Gastroesophageal sphincter (tissue), 4 donors: ENCODE measurements around the gene CCDC92B. TPM values are rescaled to one million over a fixed set of nuclear protein-coding genes. Genes with fewer than 3 reads are reported as not detected.

Source experiments
- ATAC-seq: fragments of 150-250 bp; one replicate; pipeline ENCODE4 v1.9.1; 2016; ENCODE audit warnings: mild to moderate bottlenecking, moderate library complexity
- H3K27ac ChIP-seq, 4 donors: fragments of 200-600 bp; sonication (generic) in 3 of 4; 1 replicate in 3 of 4; 2 replicates in 1 of 4; pipeline ENCODE4 v1.5.1; 2016 to 2019
- H3K27me3 ChIP-seq: fragments of 200-600 bp; sonication (generic); one replicate; pipeline ENCODE4 v1.5.1; 2019
- H3K36me3 ChIP-seq, 2 donors: fragments of 200-600 bp; sonication (generic); one replicate each; pipeline ENCODE4 v1.5.1; 2019; ENCODE audit warnings: control low read depth in 1 of 2
- H3K4me1 ChIP-seq, 3 donors: fragments of 200-600 bp; sonication (generic); 1 replicate in 2 of 3; 2 replicates in 1 of 3; pipeline ENCODE4 v1.5.1; 2016 to 2019; ENCODE audit warnings: control low read depth in 2 of 3
- H3K4me3 ChIP-seq, 2 donors: fragments of 200-600 bp; sonication (generic); one replicate each; pipeline ENCODE4 v1.5.1; 2019; ENCODE audit warnings: mild to moderate bottlenecking in 1 of 2, moderate library complexity in 1 of 2
- H3K9me3 ChIP-seq, 3 donors: fragments of 200-600 bp; sonication (generic); one replicate each; pipeline ENCODE4 v1.5.1; 2017 to 2019; ENCODE audit warnings: control low read depth in 2 of 3
- CTCF ChIP-seq, 4 experiments: fragments of 200-600 bp in 2 of 4; fragments of 450-650 bp in 2 of 4; sonication (generic) in 1 of 4; IDR thresholded peaks; one replicate each; pipeline ENCODE4 v1.5.1; 2017 to 2019; ENCODE audit warnings: antibody characterized with exemption in 4 of 4, mild to moderate bottlenecking in 2 of 4, moderate library complexity in 2 of 4
- EP300 ChIP-seq: sonication (generic); formaldehyde crosslinking; IDR thresholded peaks from one replicate; pipeline ENCODE4 v1.6.1; 2017; ENCODE audit warnings: antibody characterized with exemption, mild to moderate bottlenecking
- POLR2A ChIP-seq, 2 donors: fragments of 450-650 bp; IDR thresholded peaks; one replicate each; pipeline ENCODE4 v1.6.1; 2017; ENCODE audit warnings: antibody characterized with exemption in 2 of 2, mild to moderate bottlenecking in 2 of 2, moderate library complexity in 1 of 2
- POLR2AphosphoS5 ChIP-seq: sonication (generic); formaldehyde crosslinking; IDR thresholded peaks from one replicate; pipeline ENCODE4 v1.6.1; 2017; ENCODE audit warnings: antibody characterized with exemption
- WGBS, 2 donors: methylation state at CpG; one replicate each; pipeline ENCODE4 v1.1.5; 2018; ENCODE audit warnings: low coverage in 1 of 2; 5-methylcytosine and 5-hydroxymethylcytosine counted together
- total RNA-seq, 4 donors: library from RNA; depleted of rRNA; stranded (reverse); fragments of >200 nt; gene quantifications; one replicate each; pipeline ENCODE4 v1.1.0, GENCODE V29; 2016

The CCDC92B gene
- total RNA-seq, result under 1 TPM in 1 of 4 donors, not detected in 3; 0.08 TPM

- Histone ChIP-seq H3K36me3 (no peaks in the 10 kb centered on the region), H3K4me3 (peak within 1 kb of the TSS in 1 of 2 donors; percentile 28), H3K27ac (no peak within 1 kb of the TSS), H3K9me3 (no peaks in the 10 kb centered on the region), H3K4me1 (peaks cover 0 to 12% (median 0%) of the 10 kb centered on the region in 3 donors), H3K27me3 (peaks cover 95% of the 10 kb centered on the region)
- no peak for TF ChIP-seq CTCF (IDR thresholded peaks at IDR 0.05)
- no peak for TF ChIP-seq POLR2AphosphoS5
- TF ChIP-seq EP300, result no peak
- TF ChIP-seq POLR2A (IDR thresholded peaks at IDR 0.05), result no peak
- no peak for ATAC-seq
- no CpG with 5 or more reads among the region's 76 CpGs for WGBS, 2 donors
Measured at GRCh38 chr17:2749058-2749783, at the start of gene CCDC92B. Gene CCDC92B, minus strand, starts transcription at chr17:2749652. Its CDS starts 14,507 bp downstream, at chr17:2735145.

GRCh38 chr17:2798678-2799077, 49.2 kb upstream of the CCDC92B start:
- TF ChIP-seq POLR2A (IDR thresholded peaks at IDR 0.05), result no peak
- no peak for TF ChIP-seq CTCF (IDR thresholded peaks at IDR 0.05)
- no peak for TF ChIP-seq EP300
- TF ChIP-seq POLR2AphosphoS5, result no peak
- 20 to 60% methylated on average over 1 to 5 of the region's 11 CpGs for WGBS, 2 donors
- H3K27ac ChIP-seq, result no peak overlapping the region
- no peaks in the 10 kb centered on the region for H3K36me3 ChIP-seq
- no peaks in the 10 kb centered on the region for H3K4me1 ChIP-seq
- H3K4me3 ChIP-seq, result no peak overlapping the region
- peaks cover 66% of the 10 kb centered on the region for H3K27me3 ChIP-seq
- H3K9me3 ChIP-seq, result no peaks in the 10 kb centered on the region
- no peak for ATAC-seq

GRCh38 chr17:2798188-2798587, 48.7 kb upstream of the CCDC92B start:
- peaks cover 66% of the 10 kb centered on the region for H3K27me3 ChIP-seq
- 68% methylated on average over 5 of the region's 11 CpGs; no CpG with 5 or more reads in 1 of the 2 donors for WGBS, 2 donors
- H3K4me3 ChIP-seq, result no peak overlapping the region
- H3K9me3 ChIP-seq, result no peaks in the 10 kb centered on the region
- H3K36me3 ChIP-seq, result no peaks in the 10 kb centered on the region
- no peaks in the 10 kb centered on the region for H3K4me1 ChIP-seq
- ATAC-seq, result no peak
- no peak for TF ChIP-seq CTCF (IDR thresholded peaks at IDR 0.05)
- no peak for TF ChIP-seq POLR2AphosphoS5
- no peak for TF ChIP-seq EP300
- no peak for TF ChIP-seq POLR2A (IDR thresholded peaks at IDR 0.05)
- no peak overlapping the region for H3K27ac ChIP-seq

- no peaks in the 10 kb centered on the region for H3K4me1 ChIP-seq
- TF ChIP-seq EP300 (no peak), CTCF (IDR thresholded peaks at IDR 0.05) (no peak), POLR2A (IDR thresholded peaks at IDR 0.05) (no peak), POLR2AphosphoS5 (no peak)
- no peaks in the 10 kb centered on the region for H3K36me3 ChIP-seq
- H3K9me3 ChIP-seq, result no peaks in the 10 kb centered on the region
- no peak overlapping the region for H3K27ac ChIP-seq
- no peak overlapping the region for H3K4me3 ChIP-seq
- WGBS, 2 donors, result 80% methylated on average over 1 of the region's 11 CpGs; no CpG with 5 or more reads in 1 of the 2 donors
- ATAC-seq, result no peak
- peaks cover 66% of the 10 kb centered on the region for H3K27me3 ChIP-seq
Measured at GRCh38 chr17:2797637-2798036, 48.2 kb upstream of the CCDC92B start.

GRCh38 chr17:2797226-2797625, 47.8 kb upstream of the CCDC92B start:
- no peak for ATAC-seq
- Histone ChIP-seq H3K4me1 (no peaks in the 10 kb centered on the region), H3K27me3 (peaks cover 66% of the 10 kb centered on the region), H3K9me3 (no peaks in the 10 kb centered on the region), H3K36me3 (no peaks in the 10 kb centered on the region), H3K4me3 (peak overlapping the region in 1 of 2 donors; percentile 28), H3K27ac (no peak overlapping the region)
- TF ChIP-seq POLR2AphosphoS5 (no peak), EP300 (no peak), CTCF (IDR thresholded peaks at IDR 0.05) (no peak), POLR2A (IDR thresholded peaks at IDR 0.05) (no peak)
- WGBS, 2 donors, result 55 to 68% methylated on average over 4 to 11 of the region's 15 CpGs
